NCI-H2081 (cell line): ENCODE results near the gene PPP1R37.

Experiments
- DNase-seq, 2 experiments: peaks; one replicate each; lab custom pipeline; 2025; lab: John Stamatoyannopoulos, UW

Gene PPP1R37

GRCh38 chr19:45115809-45116615 lies 23.0 kb downstream of the PPP1R37 start:
- DNase-seq = no peak

- DNase-seq = peak in 1 of 2 experiments; percentile 24
These were observed 24.2 kb downstream of the PPP1R37 start for GRCh38 chr19:45117167-45117594.

GRCh38 chr19:45117671-45118070 lies 24.7 kb downstream of the PPP1R37 start:
- peak in 1 of 2 experiments; percentile 32 for DNase-seq

- no peak for DNase-seq
These were observed 25.1 kb downstream of the PPP1R37 start for GRCh38 chr19:45118106-45118505.

GRCh38 chr19:45118591-45119355 lies 25.8 kb downstream of the PPP1R37 start:
- peak; percentile 47 to 82 for DNase-seq

- peak in 1 of 2 experiments; percentile 3 for DNase-seq
These were observed 26.6 kb downstream of the PPP1R37 start for GRCh38 chr19:45119582-45119981.

- DNase-seq = no peak
These were observed 28.9 kb downstream of the PPP1R37 start for GRCh38 chr19:45121827-45122345.

- no peak for DNase-seq
These were observed 29.9 kb downstream of the PPP1R37 start for GRCh38 chr19:45122832-45123231.

GRCh38 chr19:45123440-45123850 lies 30.5 kb downstream of the PPP1R37 start:
- DNase-seq = peak in 1 of 2 experiments; percentile 62

- DNase-seq = no peak
These were observed 31.0 kb downstream of the PPP1R37 start for GRCh38 chr19:45124021-45124420.

GRCh38 chr19:45125360-45125759 lies 32.4 kb downstream of the PPP1R37 start:
- no peak for DNase-seq

GRCh38 chr19:45125975-45126493 lies 33.1 kb downstream of the PPP1R37 start:
- DNase-seq = peak; percentile 62 to 67

- no peak for DNase-seq
These were observed 33.7 kb downstream of the PPP1R37 start for GRCh38 chr19:45126654-45127053.

GRCh38 chr19:45128146-45128545 lies 35.2 kb downstream of the PPP1R37 start:
- no peak for DNase-seq

GRCh38 chr19:45128806-45129205 lies 35.8 kb downstream of the PPP1R37 start:
- no peak for DNase-seq

GRCh38 chr19:45130236-45130635 lies 37.3 kb downstream of the PPP1R37 start:
- no peak for DNase-seq

- DNase-seq = peak; percentile 95 to 98
These were observed 38.1 kb downstream of the PPP1R37 start for GRCh38 chr19:45130888-45131615.

- no peak for DNase-seq
These were observed 40.7 kb downstream of the PPP1R37 start for GRCh38 chr19:45133661-45134060.

- DNase-seq = no peak
These were observed 42.4 kb downstream of the PPP1R37 start for GRCh38 chr19:45135176-45135885.

GRCh38 chr19:45136507-45137178 lies 43.7 kb downstream of the PPP1R37 start:
- peak in 1 of 2 experiments; percentile 29 for DNase-seq
